Keratinocyte (primary cell): Measurements from ENCODE around the gene DPP10. TPM values are rescaled to one million over a fixed set of nuclear protein-coding genes. Genes with fewer than 3 reads are reported as not detected.

Source experiments
- DNase-seq: peaks from one replicate; pipeline ENCODE4 v3.0.0-alpha.2; 2011; ENCODE audit warnings: low read depth, missing footprints, low spot score
- FAIRE-seq: peaks from 2 replicates; lab custom pipeline; 2011; peaks lifted over from hg19 to GRCh38; lab: Jason Lieb, UNC
- H2AFZ ChIP-seq: 2 replicates; pipeline ENCODE4 v1.6.0; 2012; ENCODE audit warnings: low read length, control low read depth, inconsistent platforms; ENCODE audit not compliant: control insufficient read depth
- H3K27ac ChIP-seq: 2 replicates; pipeline ENCODE4 v1.5.1; 2011; ENCODE audit warnings: low read length; ENCODE audit not compliant: control insufficient read depth, insufficient read depth
- H3K27me3 ChIP-seq: 3 replicates; pipeline ENCODE4 v1.6.0; 2011; ENCODE audit warnings: low read length; ENCODE audit not compliant: control insufficient read depth, insufficient read depth; ENCODE audit errors: extremely low read depth
- H3K36me3 ChIP-seq, 2 experiments: 2 replicates in 1 of 2; 3 replicates in 1 of 2; pipeline ENCODE4 v1.5.1; 2011; ENCODE audit warnings: low read length in 2 of 2, mild to moderate bottlenecking in 1 of 2; ENCODE audit not compliant: control insufficient read depth in 2 of 2, insufficient read depth in 2 of 2; ENCODE audit errors: extremely low read depth in 1 of 2
- H3K4me1 ChIP-seq: 3 replicates; pipeline ENCODE4 v1.5.1; 2011; ENCODE audit warnings: low read length; ENCODE audit not compliant: control insufficient read depth, insufficient read depth; ENCODE audit errors: extremely low read depth
- H3K4me2 ChIP-seq: 3 replicates; pipeline ENCODE4 v1.6.0; 2011; ENCODE audit warnings: low read depth, low read length; ENCODE audit not compliant: control insufficient read depth, insufficient read depth; ENCODE audit errors: extremely low read depth
- H3K4me3 ChIP-seq, 3 experiments: fragments of 200-600 bp in 1 of 3; sonication (generic) in 1 of 3; 2 replicates in 2 of 3; 3 replicates in 1 of 3; pipeline ENCODE4 v1.5.1; 2011 to 2016; ENCODE audit warnings: low read length in 3 of 3, mild to moderate bottlenecking in 3 of 3, control low read depth in 2 of 3, inconsistent platforms in 1 of 3, low read depth in 1 of 3, mixed read lengths in 1 of 3, mixed run types in 1 of 3, moderate library complexity in 1 of 3; ENCODE audit not compliant: control insufficient read depth in 2 of 3, insufficient read depth in 2 of 3; ENCODE audit errors: extremely low read depth in 1 of 3
- H3K79me2 ChIP-seq: 2 replicates; pipeline ENCODE4 v1.6.0; 2012; ENCODE audit warnings: low read length; ENCODE audit not compliant: control insufficient read depth, insufficient read depth
- H3K9ac ChIP-seq: 3 replicates; pipeline ENCODE4 v1.6.0; 2011; ENCODE audit warnings: low read length; ENCODE audit not compliant: control insufficient read depth, insufficient read depth; ENCODE audit errors: extremely low read depth
- H3K9me1 ChIP-seq: 3 replicates; pipeline ENCODE4 v1.6.0; 2011; ENCODE audit warnings: low read length; ENCODE audit not compliant: control insufficient read depth, insufficient read depth; ENCODE audit errors: extremely low read depth
- H3K9me3 ChIP-seq: 2 replicates; pipeline ENCODE4 v1.5.1; 2012; ENCODE audit warnings: low read depth, low read length; ENCODE audit not compliant: control insufficient read depth
- H4K20me1 ChIP-seq: 3 replicates; pipeline ENCODE4 v1.6.0; 2011; ENCODE audit warnings: low read length; ENCODE audit not compliant: control insufficient read depth, insufficient read depth; ENCODE audit errors: extremely low read depth
- EZH2 ChIP-seq: IDR thresholded peaks from one replicate; pipeline ENCODE4 v1.6.1; 2012; ENCODE audit warnings: inconsistent platforms, mild to moderate bottlenecking, low read length, moderate library complexity
- dilution Hi-C: fragments of 300-500 bp; cut with MboI; formaldehyde crosslinking; loops from one replicate; pipeline ENCODE4 v1.7.0; 2020; ENCODE audit warnings: low sequenced_read_pairs; ENCODE audit not compliant: extremely low pct_ligation_motif_present
- polyA plus RNA-seq, 5 experiments: library from polyadenylated mRNA; depleted of rRNA in 3 of 5; stranded (reverse) in 3 of 5; stranded (forward) in 1 of 5; unstranded in 1 of 5; fragments of >200 nt; gene quantifications; 1 replicate in 1 of 5; 2 replicates in 3 of 5; 3 replicates in 1 of 5; pipeline versions ENCODE4 v1.2.1 to v1.2.3, GENCODE V29; 2011 to 2012; ENCODE audit warnings: missing spikeins in 2 of 5, low read depth in 1 of 5, low replicate concordance in 1 of 5
- TF ChIP-seq, protein P1 (sequence below), 3 experiments: IDR thresholded peaks in 1 of 3; conservative IDR thresholded peaks in 1 of 3; optimal IDR thresholded peaks in 1 of 3; 2 replicates in 2 of 3; 3 replicates in 1 of 3; pipeline versions ENCODE3 to v1.5.1; 2011; ENCODE audit warnings: low read length in 3 of 3, mild to moderate bottlenecking in 3 of 3, moderate library complexity in 2 of 3, control low read depth in 1 of 3, inconsistent platforms in 1 of 3; ENCODE audit not compliant: insufficient read depth in 2 of 3; ENCODE audit errors: extremely low read depth in 1 of 3

DPP10 gene
- polyA plus RNA-seq, 1 donor (not counting 4 experiments of a cell fraction or from before 2014, with no cell fraction given), result not detected

DNA sequence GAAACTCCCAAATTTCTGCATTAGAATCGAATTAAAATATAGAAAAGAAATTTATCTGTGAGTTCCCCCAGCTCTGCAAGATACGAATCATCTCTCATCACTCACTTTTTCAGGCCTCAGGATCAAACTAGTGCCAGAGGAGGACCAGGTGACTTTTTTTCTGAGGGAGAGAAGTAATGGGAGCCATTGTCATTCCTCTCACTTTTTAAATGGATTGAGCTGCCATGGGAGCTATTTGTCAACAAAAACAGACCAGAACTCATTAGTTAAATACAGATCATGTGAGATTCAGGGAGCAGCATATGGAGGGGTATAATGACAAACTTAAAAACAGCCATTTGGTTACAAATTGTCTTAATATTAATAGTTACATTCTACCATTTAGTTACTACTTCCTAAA is 594.4 kb downstream of the DPP10 start:
- Histone ChIP-seq H3K9me3 (no peaks in the 10 kb centered on the region), H3K9ac (no peak overlapping the region), H3K36me3 (no peaks in the 10 kb centered on the region), H3K4me2 (no peak overlapping the region), H3K27ac (no peak overlapping the region), H3K4me3 (no peak overlapping the region), H3K27me3 (no peaks in the 10 kb centered on the region), H2AFZ (no peak overlapping the region), H3K9me1 (no peaks in the 10 kb centered on the region), H3K79me2 (no peaks in the 10 kb centered on the region), H3K4me1 (no peaks in the 10 kb centered on the region), H4K20me1 (no peaks in the 10 kb centered on the region)
- dilution Hi-C loops, result no loop called here
- FAIRE-seq (no peak), DNase-seq (no peak)
- TF ChIP-seq, protein P1, sequence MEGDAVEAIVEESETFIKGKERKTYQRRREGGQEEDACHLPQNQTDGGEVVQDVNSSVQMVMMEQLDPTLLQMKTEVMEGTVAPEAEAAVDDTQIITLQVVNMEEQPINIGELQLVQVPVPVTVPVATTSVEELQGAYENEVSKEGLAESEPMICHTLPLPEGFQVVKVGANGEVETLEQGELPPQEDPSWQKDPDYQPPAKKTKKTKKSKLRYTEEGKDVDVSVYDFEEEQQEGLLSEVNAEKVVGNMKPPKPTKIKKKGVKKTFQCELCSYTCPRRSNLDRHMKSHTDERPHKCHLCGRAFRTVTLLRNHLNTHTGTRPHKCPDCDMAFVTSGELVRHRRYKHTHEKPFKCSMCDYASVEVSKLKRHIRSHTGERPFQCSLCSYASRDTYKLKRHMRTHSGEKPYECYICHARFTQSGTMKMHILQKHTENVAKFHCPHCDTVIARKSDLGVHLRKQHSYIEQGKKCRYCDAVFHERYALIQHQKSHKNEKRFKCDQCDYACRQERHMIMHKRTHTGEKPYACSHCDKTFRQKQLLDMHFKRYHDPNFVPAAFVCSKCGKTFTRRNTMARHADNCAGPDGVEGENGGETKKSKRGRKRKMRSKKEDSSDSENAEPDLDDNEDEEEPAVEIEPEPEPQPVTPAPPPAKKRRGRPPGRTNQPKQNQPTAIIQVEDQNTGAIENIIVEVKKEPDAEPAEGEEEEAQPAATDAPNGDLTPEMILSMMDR (optimal IDR thresholded peaks at IDR 0.05 in 1 of 3, IDR thresholded peaks at IDR 0.05 in 1 of 3, conservative IDR thresholded peaks at IDR 0.05 in 1 of 3; ENCODE audit: extremely low read depth in 1 of 3, insufficient read depth in 2 of 3, low read length in 3 of 3), result no peak
- no peak for TF ChIP-seq EZH2

DNA sequence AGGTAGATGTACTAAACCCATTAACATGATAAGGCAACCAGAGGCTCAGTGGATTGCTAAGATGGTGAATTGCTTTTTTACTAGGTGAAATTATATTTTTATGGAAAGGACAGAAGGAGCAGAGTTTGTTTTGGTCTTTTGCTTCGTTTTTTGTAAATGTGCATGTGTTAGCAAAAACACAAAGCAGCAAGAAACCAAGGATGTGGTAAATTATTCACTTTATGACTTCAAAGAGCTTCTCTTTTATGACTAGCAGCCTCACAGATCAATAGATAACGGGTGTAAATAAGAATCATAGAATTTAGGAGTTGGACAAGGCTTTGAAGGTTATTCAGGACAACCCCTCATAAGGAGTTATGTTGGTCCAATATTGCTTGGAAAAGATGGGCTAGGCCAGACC is 615.0 kb downstream of the DPP10 start:
- FAIRE-seq (no peak), DNase-seq (no peak)
- no peak overlapping the region for H3K9ac ChIP-seq
- H3K79me2 ChIP-seq, result no peaks in the 10 kb centered on the region
- no peaks in the 10 kb centered on the region for H3K27me3 ChIP-seq
- dilution Hi-C loops, result no loop called here
- no peak overlapping the region for H3K4me3 ChIP-seq
- no peak overlapping the region for H2AFZ ChIP-seq
- H3K9me1 ChIP-seq, result no peaks in the 10 kb centered on the region
- no peaks in the 10 kb centered on the region for H3K9me3 ChIP-seq
- TF ChIP-seq, protein P1 (optimal IDR thresholded peaks at IDR 0.05 in 1 of 3, IDR thresholded peaks at IDR 0.05 in 1 of 3, conservative IDR thresholded peaks at IDR 0.05 in 1 of 3; ENCODE audit: extremely low read depth in 1 of 3, insufficient read depth in 2 of 3, low read length in 3 of 3), result no peak
- no peak for TF ChIP-seq EZH2
- no peak overlapping the region for H3K4me2 ChIP-seq
- H3K4me1 ChIP-seq, result no peaks in the 10 kb centered on the region
- no peaks in the 10 kb centered on the region for H3K36me3 ChIP-seq
- H4K20me1 ChIP-seq, result no peaks in the 10 kb centered on the region
- no peak overlapping the region for H3K27ac ChIP-seq
